DMS 273 (cell line): ENCODE data around the gene FAM118A.
"Not testable (repeated sequence)": the region's sequence is repeated elsewhere in the genome, so short reads cannot be mapped to it uniquely, and the experiment has no call there.

Source experiments
- DNase-seq: peaks from one replicate; lab custom pipeline; 2025; ENCODE audit not compliant: unreplicated experiment; lab: John Stamatoyannopoulos, UW

The FAM118A gene

DNA sequence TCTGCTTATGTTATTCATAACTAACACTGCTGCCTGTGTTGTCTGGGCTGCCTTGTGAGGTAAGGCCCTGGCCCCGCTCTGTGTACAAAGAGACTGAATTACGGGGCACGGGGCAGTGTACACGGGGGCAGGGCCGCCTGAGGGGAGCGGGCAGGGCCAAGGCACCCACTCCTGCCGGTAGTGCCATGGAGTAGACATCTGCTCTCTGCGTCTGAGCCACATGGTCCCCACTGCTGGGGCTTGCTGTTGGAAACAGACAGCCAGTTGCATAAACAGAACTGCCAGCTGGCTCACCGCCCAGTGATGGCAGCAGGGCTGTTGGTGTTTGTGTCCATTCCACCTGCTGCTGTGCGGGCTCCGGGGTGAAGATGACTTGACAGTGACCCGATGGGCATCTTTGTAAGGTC, 19.8 kb downstream of the FAM118A start:
- peak; percentile 97 for DNase-seq

DNA sequence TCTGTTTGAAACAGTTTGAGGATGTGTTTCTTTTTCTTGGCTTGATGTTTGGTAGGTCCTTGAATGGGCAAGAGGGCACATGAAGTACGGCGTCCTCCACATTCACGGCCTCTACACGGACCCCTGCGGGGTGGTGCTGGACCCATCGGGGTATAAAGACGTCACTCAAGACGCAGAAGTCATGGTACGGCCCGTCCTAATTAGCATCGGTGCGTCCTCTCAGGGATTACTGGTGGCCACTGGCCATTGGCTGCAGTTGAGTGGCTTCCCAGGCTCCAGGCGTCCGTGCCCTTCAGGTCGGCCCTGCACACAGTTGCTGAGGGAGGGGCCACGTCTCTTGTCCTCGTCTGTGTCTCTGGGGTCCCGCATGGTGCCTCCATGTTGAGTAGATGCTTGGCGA, 20.8 kb downstream of the FAM118A start:
- no peak for DNase-seq

GRCh38 chr22:45331486-45331885, 21.8 kb downstream of the FAM118A start:
- DNase-seq: no peak

- no peak for DNase-seq
Measured at GRCh38 chr22:45332001-45332400, 22.3 kb downstream of the FAM118A start.

DNA sequence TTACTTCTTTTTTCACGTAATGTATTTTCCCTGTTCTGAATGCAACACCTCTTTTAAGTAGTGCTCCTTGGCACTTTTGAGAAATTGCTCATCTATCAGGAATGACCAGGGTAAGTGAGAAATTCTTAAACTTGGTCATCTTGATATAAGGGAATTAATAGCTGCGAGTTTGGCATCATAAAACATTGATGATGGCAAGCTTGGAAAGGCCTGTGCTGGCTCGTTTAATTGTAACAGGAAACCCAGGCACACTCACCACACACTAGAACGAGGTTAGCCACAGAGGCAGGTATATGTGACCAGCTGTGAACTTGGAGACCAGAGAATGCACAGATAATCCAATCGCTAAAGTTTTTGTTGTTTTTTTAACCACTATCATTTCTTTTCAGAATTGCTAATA, 24.3 kb downstream of the FAM118A start:
- DNase-seq: peak; percentile 64

GRCh38 chr22:45334528-45334927, 24.8 kb downstream of the FAM118A start:
- DNase-seq: peak; percentile 93

DNA sequence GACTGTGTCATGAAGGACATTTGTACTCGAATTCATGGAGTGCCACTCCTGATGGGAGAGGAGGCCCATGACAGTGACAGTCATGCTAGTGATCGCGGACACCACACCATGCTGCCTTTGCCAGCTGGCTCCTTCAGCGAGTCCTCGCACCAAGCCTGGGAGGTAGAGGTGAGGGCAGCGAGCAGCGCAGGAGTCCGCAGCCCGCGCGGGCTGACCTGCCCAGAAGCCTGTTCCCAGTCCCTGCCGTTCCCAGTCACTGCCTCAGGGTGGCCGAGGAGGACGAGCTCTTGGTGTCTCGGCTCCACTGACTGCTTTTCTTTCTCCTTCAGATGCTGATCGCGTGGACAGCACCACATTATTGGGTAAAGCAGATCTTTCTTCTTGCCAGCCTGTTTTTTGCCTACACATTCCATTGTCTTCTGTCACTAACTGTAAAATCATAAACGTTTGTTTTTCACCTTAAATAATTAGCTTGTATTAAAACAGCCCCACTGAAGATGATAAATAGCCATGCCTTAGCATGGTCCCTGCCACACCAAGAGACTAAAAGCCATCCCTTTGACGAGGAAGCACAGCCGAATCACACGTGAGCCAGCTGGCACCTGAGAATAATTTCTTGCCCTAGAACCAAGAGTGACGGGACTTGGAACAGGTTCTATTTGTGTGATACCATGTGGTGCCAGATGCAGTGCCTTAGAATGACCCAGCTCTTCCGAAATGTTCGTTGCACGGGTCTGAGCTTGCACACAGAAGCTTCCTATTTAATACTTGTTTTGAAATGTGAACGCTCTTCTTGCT, 25.5 kb downstream of the FAM118A start:
- DNase-seq: peak; percentile 83

DNA sequence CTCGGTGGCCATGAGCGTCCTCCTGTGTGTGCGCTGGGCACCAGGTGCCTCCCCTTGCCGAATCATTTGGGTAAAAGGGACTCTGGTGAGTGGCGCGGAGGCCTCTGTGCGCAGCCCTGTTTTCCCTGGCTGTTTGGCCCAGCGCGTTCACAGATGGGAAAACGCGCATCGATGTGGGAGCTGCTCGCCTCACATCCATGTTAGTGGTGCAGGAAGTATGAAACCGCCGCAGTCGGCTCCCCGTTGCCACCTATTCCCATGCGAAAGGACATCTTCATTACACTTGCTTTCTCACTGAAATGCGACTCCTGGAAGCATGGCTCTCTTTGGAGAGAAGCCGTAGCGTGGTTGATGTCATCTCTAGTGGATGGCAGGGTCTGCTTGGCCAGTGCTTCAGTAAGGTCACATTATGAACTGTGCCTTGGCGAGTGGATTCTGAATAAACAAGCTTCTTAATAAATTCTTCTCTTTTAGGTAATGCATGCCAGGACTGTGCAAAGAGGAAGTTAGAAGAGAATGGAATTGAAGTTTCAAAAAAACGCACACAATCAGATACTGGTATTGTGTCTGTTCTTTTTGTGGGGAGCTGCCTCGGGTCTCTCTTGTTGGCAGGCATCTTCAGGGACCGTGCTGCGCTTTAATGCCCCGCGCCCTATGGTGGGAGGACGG, 26.3 kb downstream of the FAM118A start:
- DNase-seq: no peak

DNA sequence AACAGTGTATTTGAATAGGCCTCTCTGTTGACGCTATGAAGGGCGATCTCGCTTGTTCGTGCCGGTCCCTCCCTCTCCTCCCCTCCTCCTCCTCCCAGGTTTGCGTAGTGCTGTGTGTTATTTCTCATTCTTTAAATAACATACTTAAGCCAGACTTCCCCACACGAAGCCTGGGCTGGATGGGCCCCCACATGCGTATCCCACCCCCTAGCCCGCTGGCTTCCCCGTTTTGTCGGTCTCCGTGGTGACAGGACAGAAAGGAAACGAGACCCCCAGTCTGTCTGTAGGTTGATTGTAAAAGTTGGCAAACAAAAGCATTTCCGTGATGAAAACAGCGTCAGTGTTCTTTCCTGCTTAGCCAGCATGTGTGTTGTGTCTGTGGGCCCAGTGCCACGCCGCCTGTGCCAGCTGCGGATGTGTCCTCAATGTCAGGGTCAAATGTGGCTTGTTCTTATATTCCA, 27.3 kb downstream of the FAM118A start:
- DNase-seq: peak; percentile 18

DNA sequence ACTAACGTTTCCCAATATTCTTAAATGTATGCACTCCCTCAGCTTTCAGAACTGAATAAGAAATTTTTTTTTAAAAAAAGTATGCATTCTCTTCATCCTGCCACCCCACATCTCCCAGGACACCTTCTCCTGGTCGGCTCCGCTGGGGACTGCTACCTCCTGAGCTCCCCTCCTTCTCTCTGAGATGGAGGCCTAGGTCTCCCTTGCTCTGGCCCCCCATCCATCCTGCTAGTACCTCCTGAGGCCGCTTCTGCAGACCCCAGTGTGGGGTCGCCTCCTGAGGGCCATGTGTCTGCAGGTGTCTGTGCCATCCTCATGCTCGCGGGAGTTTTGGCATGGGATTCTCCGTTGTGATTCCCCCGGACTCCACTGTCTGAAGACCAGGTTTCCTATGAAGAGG, 27.8 kb downstream of the FAM118A start:
- no peak for DNase-seq

DNA sequence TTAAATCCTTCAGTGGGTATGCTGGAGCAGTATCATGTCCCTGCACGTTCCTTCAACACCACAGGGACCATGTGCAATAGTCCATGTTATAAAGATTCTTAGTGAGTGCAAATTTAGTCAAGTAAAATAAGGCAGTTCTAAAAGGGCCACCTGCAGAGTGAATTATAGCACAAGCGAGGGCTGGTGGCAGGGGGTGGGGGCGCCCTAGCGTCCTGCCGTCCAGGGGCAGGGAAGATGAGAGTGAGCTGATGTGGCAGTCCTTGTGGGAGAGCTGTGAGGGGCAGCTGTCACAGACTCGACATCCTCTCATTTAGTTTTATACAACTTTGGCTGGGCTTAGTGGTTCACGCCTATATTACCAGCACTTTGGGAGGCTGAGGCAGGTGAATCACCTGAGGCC, 29.1 kb downstream of the FAM118A start:
- no peak for DNase-seq

DNA sequence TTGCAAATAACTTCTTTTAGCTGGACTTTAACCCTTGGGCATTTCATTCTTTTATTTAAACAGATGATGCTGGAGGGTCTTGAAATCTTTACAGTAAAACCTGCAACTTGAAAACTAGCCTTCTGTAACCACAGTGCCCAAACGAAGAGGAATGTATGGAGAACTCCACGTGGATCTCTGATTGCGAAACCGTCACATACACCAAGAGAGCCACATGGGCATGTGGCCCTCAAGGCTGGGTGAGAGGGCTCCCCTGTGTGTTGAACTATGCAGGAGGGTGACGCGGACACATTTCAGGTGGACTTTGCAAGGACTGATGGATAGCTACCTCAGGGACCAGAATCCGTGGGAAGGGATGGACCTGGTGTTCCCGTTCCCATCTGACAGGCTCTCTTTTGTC, 30.6 kb downstream of the FAM118A start:
- no peak for DNase-seq

GRCh38 chr22:45341498-45341897, 31.8 kb downstream of the FAM118A start:
- no peak for DNase-seq

DNA sequence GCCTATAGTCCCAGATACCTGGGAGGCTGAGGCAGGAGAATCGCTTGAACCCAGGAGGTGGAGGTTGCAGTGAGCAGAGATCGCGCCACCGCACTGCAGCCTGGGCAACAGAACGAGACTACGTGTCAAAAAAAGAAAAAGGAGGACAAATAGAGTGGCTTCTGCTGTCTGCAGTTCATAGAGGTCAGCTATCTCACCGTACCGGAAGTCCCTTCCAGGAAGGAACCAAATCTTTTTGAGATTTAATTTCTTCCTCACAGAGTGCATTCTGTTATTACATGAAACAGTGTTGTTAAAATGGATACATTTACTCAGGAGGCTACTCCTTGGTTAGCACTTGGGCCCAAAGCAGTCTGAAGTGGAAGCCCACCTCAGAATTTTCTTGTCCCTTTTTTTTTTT, 33.4 kb downstream of the FAM118A start:
- DNase-seq: no peak

DNA sequence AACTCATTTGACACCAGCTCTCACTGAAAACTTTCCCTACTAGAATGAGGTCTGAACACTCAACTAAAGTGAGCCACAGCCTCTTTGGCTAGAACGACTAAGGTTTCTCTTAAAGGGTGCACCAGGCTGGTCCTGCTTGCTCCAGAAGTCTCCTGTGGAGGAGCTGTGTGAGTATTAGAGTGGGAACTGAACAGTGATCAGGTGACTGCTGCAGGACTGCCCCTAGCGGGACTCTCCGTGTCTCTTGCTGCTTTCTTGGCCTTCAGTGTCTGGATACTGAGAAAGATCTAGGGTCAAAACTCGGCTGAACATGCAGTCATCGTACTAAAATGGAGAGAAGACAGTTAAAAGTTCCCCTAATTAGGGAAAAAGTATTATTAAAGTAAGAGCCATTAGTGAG, 34.6 kb downstream of the FAM118A start:
- DNase-seq: no peak

- no peak for DNase-seq
Measured at GRCh38 chr22:45349916-45350315, 40.2 kb downstream of the FAM118A start.

GRCh38 chr22:45351956-45352355, 42.2 kb downstream of the FAM118A start:
- DNase-seq: no peak

- not testable (repeated sequence) for DNase-seq
Measured at GRCh38 chr22:45352757-45353156, 43.0 kb downstream of the FAM118A start.

DNA sequence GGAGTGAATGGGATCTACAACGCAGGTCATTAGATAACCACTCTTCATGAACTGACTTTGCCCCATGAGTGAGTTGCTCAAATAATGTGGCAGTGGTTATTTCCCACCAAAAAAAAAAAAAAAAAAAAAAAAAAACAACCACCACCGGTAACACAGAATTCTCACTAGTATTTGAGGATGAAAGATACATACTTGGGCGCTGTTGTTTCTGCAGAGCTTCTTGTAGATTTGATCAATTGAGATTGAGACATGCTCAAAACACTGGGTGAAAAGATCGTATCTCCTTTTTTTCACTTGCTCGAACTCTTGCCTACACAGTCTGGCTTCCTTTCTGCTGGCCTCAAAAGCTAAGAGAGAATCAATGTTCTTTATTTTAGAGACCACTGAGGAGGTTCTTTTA, 44.1 kb downstream of the FAM118A start:
- no peak for DNase-seq

GRCh38 chr22:45357490-45357889, 47.8 kb downstream of the FAM118A start:
- no peak for DNase-seq

DNA sequence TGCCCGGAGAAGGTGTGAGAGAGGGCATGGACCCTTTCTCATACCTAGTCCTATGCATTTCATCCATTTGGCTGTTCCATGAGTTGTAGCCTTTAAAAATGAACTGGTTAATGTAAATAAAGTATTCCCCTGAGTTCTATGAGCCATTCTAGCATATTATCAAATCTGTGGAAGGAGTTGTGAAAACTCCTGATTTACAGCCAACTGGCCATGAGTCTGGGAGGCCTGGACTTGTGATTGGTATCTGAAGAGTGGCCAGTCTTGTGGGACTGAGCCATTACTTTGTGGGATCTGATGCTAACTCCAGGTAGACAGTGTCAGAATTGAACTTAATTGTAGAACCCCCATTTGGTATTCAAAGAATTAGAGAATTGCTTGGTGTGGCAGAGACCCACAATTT, 48.4 kb downstream of the FAM118A start:
- no peak for DNase-seq

DNA sequence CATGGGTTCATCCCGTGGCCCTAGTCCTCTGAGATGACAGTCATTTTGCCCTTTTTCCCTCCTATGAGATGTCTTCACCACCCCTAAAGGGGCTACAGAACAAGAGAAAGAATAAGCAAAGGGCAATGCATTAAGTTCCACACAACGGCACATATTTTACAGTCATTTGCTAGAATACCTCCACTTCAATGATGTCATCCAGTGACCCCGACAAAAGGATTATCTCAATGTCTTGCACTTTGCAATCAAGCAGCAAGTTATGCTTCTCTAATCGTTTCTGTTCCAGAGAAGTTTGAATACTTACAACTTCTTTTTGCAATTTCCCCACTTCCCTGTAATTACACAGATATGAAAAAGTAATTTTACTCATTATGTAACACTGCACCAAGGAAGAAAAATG, 49.9 kb downstream of the FAM118A start:
- DNase-seq: no peak

DNA sequence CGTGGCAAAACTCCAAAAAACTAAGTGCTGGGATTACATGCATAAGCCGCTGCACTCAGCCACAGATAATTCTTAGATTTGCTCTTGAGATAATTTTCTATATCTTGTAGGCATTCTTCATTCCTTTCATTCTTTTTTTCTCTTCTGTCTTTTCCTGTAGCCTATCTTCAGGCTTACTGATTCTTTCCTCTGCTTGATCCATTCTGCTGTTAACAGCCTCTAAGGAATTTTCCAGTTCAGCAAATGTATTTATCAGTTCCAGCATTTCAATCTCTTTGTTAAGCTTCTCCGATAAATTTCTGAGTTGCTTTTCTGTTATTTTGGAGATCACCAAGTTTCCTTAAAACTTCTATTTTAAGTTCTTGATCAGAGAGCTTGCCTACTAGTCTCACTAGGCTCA, 57.0 kb downstream of the FAM118A start:
- no peak for DNase-seq
